Skin of body (tissue), 3 donors: ENCODE measurements around the gene CLPTM1L. TPM values are rescaled to one million over a fixed set of nuclear protein-coding genes. Genes with fewer than 3 reads are reported as not detected.
"Not testable (repeated sequence)": the region's sequence is repeated elsewhere in the genome, so short reads cannot be mapped to it uniquely, and the experiment has no call there.

Source experiments
- DNase-seq: peaks from one replicate; lab custom pipeline; 2025; lab: John Stamatoyannopoulos, UW
- small RNA-seq: library from RNA; depleted of rRNA; stranded (forward); fragments of <200 nt; gene quantifications from one replicate; pipeline ENCODE3, GENCODE V24; 2014; ENCODE audit warnings: low replicate concordance
- total RNA-seq: library from RNA; depleted of rRNA; stranded (reverse); fragments of >200 nt; gene quantifications from one replicate; pipeline ENCODE4 v1.2.3, GENCODE V29; 2014

CLPTM1L gene
- total RNA-seq, 1 donor from 2014 or later: 78.6 TPM

DNA sequence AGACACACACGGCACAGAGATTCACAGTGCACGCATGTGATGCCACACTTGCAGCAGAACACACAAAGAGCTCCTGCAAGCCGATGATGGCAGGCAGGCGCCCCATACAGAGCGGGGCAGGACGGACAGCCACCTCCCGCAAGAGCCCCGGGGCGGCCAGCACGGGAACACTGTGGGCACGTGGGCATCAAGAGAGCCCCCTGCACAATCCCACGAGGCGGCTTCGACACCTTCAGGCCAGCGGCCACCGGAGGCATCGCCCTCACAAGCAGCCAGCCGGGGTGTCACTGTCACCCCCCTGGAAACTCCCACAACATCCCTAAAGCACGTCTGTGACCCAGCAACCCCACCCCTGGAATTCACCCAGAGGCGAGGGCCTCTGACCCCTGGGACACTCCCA lies 68.0 kb downstream of the CLPTM1L start:
- no peak for DNase-seq

DNA sequence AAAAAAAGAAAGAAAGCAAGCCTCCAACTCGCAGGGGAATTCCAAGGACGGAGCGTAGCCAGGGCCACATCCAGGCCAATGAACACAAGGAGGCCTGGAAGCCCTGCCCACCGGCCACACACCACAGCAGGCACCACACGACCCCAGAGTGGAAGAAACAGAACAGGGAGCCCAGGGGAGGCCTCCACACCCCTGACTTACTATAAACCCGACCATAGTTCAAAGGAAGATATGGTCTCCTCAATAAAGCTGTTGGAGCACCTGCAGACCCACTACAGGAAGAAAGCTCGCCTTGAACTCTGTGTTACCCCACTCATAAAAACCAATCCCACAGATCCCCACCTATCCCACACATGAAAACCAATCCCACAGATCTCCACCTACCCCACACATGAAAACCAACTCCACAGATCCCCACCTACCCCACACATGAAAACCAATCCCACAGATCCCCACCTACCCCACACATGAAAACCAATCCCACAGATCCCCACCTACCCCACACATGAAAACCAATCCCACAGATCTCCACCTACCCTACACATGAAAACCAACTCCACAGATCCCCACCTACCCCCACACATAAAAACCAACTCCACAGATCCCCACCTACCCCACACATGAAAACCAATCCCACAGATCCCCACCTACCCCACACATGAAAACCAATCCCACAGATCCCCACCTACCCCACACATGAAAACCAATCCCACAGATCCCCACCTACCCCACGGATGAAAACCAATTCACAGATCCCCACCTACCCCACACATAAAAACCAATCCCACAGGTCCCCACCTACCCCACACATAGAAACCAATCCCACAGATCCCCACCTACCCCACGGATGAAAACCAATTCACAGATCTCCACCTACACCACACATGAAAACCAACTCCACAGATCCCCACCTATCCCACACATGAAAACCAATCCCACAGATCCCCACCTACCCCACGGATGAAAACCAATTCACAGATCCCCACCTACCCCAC lies 69.2 kb downstream of the CLPTM1L start:
- not testable (repeated sequence) for DNase-seq

DNA sequence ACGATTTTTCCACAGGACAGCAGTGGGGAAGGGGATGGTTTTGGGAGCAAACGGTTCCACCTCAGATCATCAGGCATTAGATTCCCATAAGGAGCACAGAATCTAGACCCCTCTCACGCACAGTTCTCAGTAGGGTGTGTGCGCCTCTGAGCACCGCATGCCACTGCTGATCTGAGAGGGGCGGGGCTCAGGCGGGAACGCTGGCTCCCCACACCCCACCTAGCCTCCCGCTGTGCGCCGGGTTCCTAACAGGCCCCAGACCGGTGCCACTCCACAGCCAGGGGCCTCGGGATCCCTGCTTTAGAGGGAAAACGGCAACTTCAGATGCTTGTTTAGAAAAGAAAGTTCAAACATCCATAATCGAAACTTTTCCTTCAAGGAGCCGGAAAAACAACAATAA lies 70.4 kb downstream of the CLPTM1L start:
- no peak for DNase-seq

DNA sequence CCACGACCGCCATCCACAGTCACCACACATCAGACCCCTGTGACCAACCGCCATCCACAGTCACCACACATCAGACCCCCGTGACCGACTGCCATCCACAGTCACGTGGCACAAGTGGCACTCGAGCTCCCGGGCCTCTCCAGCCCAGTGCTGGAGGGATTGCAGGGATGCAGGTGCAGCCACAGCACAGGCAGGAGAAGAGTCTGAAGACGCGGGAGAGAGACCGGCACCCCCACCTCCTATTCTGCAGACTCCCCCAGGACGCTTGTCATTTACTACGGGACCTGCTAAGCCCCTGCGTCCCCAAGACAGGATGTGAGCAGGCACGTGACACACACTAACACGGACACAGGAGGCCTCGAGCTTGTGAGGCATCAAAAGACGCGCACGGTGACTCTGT lies 71.2 kb downstream of the CLPTM1L start:
- no peak for DNase-seq

DNA sequence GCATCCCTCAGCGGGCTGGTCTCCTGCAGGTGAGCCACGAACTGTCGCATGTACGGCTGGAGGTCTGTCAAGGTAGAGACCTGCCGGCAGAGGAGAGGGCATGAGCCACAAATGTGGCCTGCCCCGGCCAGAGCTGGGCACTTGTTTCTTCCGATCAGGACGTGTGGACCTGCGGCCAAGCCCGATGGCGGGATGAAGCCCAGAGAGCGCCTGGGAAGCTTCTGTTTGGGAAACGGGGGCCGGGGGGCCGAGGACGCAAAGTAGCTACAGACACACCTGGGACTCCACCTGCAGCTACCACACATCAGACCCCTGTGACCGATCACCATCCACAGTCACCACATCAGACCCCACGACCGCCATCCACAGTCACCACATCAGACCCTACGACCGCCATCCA lies 72.7 kb downstream of the CLPTM1L start:
- DNase-seq: no peak

DNA sequence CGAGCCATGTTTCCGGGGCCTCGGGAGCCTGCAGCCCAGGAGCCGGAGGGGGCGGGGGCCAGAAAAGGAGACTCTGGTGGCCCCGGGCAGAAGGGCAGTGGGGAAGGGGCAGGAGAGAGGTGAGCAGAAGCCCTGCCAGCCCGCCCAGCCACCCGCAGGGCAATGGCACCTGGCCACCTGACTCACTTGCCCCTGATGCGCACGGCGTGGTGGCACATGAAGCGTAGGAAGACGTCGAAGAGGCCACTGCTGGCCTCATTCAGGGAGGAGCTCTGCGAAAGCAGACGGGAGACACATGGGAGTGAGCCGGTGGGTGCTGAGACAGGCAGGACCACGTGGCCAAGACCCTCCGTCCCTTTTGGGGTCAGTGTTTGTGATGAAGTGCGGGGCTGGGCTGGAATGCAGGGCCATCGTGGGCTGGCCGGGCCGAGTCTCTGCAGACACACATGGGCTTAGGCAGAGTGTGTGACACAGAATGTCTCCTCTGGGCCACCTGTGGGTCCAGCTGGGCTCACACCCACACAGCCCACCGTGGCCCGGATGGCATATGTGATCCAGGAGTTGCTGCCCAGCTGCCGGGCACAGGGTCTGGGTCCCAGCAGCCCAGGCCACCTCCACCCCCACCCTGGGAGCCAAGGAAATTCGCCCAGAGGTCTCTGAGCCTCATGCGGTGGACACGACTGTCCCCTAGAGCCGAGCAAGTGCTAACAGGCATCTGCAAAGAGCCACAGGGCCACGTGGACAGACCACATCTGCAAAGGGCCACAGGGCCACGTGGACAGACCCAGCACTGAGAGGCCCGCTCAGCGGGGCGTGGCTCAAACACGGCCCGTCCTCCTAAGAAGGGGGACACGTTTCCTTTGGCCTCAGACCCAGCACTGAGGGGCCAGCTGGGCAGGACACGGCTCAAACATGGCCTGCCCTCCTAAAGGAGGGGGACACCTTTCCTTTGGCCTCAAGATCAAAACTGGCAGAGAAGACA lies 73.7 kb downstream of the CLPTM1L start:
- DNase-seq: no peak

DNA sequence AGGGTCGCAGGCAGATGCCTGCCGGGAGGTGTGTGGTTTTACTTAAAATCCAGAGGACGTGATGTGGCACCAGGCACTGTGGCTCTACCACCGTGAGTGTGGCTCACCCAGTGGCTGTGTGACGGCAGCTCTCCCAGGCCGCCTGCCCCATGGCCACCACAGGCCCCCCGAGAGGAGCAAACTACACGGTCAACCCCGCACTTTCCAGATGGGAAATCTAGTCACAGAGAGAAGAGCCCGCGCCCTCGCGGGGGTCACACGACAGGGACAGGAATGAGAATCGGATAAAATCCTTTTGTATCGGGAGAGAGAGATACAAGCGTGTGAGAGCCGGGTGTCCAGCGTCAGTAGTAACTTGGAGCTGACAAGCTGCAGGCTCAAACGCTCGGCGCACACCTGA lies 74.5 kb downstream of the CLPTM1L start:
- DNase-seq: no peak

DNA sequence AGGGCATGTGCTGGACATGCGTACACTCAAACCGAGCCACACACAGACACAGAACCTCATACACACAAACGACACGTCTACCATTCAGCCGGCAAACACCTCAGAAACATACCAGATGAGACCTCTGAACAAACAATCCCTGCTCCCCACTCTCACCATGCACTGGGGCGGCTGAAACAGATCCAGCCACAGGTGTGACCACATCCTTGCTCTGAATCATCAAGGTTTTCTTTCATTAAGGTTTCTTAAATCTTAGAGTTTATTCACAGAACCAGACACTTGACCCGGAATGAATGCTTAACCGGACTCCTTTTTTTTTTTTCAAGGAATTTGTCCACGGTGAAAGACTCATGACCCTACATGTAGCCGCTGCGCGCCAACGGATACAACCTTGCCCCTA lies 76.2 kb downstream of the CLPTM1L start:
- DNase-seq: no peak

DNA sequence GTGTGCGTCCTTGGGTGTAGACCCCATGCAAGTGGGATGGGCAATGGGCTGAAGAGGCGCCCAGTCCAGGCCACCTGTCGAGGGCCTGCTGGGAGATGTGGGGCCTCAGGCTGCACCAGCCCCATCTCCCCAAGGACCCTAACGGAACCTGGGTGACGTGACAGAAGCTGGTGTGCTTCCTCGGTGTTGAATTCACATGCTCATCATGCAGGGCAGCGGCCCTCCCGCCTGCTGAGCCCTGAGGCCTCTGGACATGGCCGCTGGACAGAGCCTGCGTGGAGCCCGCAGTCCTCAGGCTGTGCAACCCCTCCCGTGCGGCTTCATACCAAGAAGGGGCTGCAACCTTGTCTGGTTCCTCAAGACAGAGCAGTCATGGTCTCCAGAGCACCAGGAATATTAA lies 76.8 kb downstream of the CLPTM1L start:
- no peak for DNase-seq

Small RNAs within 50 kb of the gene (small RNA-seq; reads per million reads assigned to genes)
- not detected for gene MIR4457

Other genes starting within 250 kb of the CLPTM1L start
- 13.7 TPM for gene SLC12A7, start 233.0 kb downstream of the CLPTM1L start, total RNA-seq
- gene SLC6A19, start 143.5 kb downstream of the CLPTM1L start, total RNA-seq: not detected
- not detected for gene SLC6A18, start 119.7 kb downstream of the CLPTM1L start, total RNA-seq
- not detected for gene TERT, start 50.0 kb downstream of the CLPTM1L start, total RNA-seq
- gene SLC6A3, start 100.3 kb upstream of the CLPTM1L start, total RNA-seq: not detected
- gene LPCAT1, start 178.9 kb upstream of the CLPTM1L start, total RNA-seq: 25.1 TPM